Subcutaneous abdominal adipose tissue (tissue), 5 donors: Measurements from ENCODE around the gene AMN.

Experiments
- H3K27ac ChIP-seq: one replicate; pipeline ENCODE4 v1.7.0; 2013; ENCODE audit warnings: low read depth, mild to moderate bottlenecking, inconsistent platforms, low read length, moderate library complexity
- H3K27me3 ChIP-seq, 5 donors: one replicate each; pipeline ENCODE4 v1.7.0; 2013; ENCODE audit warnings: low read length in 5 of 5, inconsistent platforms in 1 of 5; ENCODE audit not compliant: control insufficient read depth in 5 of 5, insufficient read depth in 4 of 5
- H3K36me3 ChIP-seq, 5 donors: one replicate each; pipeline ENCODE4 v1.7.0; 2013; ENCODE audit warnings: low read length in 5 of 5; ENCODE audit not compliant: control insufficient read depth in 5 of 5, insufficient read depth in 5 of 5
- H3K4me1 ChIP-seq, 5 donors: one replicate each; pipeline ENCODE4 v1.7.0; 2013; ENCODE audit warnings: low read length in 5 of 5, mild to moderate bottlenecking in 3 of 5, moderate library complexity in 1 of 5; ENCODE audit not compliant: control insufficient read depth in 5 of 5, insufficient read depth in 5 of 5
- H3K4me3 ChIP-seq, 5 donors: one replicate each; pipeline ENCODE4 v1.7.0; 2013; ENCODE audit warnings: low read length in 5 of 5, low read depth in 1 of 5
- H3K9ac ChIP-seq, 5 donors: one replicate each; pipeline ENCODE4 v1.7.0; 2013; ENCODE audit warnings: low read length in 5 of 5, mild to moderate bottlenecking in 4 of 5, moderate library complexity in 3 of 5
- H3K9me3 ChIP-seq, 5 donors: one replicate each; pipeline ENCODE4 v1.7.0; 2013; ENCODE audit warnings: low read length in 5 of 5; ENCODE audit not compliant: control insufficient read depth in 5 of 5
- donor health status: healthy.
- donor health status: healthy.
- donor health status: healthy.
- donor health status: healthy.
- donor health status: healthy.

The AMN gene

DNA sequence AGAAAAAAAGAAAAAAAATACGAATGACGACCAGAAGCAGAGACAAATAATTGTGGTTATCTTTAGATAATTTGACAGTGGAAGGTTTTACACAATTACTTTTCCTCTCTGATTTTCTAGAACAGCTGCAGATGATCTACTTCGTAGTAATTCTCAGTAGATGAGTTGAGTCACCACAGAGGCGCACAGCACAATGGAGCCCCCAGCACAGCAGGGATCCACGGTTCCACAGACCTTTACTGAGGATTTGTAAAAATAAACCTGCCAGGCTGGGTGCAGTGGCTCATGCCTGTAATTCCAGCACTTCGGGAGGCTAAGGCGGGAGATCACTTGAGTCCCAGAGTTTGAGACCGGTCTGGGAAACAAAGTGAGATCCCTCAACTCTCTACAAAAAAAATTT lies 29.3 kb downstream of the AMN start:
- Histone ChIP-seq H3K27me3 (no peaks in the 10 kb centered on the region), H3K4me3 (no peak overlapping the region), H3K9ac (no peak overlapping the region), H3K36me3 (peaks cover 0 to 93% (median 82%) of the 10 kb centered on the region in 5 donors), H3K4me1 (peaks cover 0 to 28% (median 17%) of the 10 kb centered on the region in 5 donors), H3K9me3 (no peaks in the 10 kb centered on the region), H3K27ac (no peak overlapping the region)

DNA sequence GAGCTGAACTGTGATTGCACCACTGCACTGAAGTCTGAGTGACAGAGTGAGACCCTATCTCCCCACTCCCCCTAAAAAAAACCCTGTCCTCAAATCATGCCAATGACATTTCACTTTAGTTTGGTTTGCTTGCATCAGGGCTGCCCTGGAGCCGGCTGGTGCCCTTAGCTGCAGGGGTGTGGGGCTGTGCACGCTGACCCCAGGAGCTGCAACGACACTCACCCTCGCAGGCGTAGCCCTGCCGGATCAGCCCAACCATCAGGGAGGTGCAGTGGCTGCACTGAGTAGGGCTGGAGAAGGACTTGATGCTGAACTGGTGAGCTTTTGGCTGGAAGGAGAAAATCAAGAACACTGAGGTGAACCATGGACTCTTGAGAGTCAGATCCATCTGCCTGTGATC lies 29.8 kb downstream of the AMN start:
- Histone ChIP-seq H3K27ac (no peak overlapping the region), H3K36me3 (peaks cover 0 to 92% (median 81%) of the 10 kb centered on the region in 5 donors), H3K4me3 (no peak overlapping the region), H3K27me3 (no peaks in the 10 kb centered on the region), H3K9ac (no peak overlapping the region), H3K9me3 (no peaks in the 10 kb centered on the region), H3K4me1 (peaks cover 0 to 28% (median 17%) of the 10 kb centered on the region in 5 donors)

DNA sequence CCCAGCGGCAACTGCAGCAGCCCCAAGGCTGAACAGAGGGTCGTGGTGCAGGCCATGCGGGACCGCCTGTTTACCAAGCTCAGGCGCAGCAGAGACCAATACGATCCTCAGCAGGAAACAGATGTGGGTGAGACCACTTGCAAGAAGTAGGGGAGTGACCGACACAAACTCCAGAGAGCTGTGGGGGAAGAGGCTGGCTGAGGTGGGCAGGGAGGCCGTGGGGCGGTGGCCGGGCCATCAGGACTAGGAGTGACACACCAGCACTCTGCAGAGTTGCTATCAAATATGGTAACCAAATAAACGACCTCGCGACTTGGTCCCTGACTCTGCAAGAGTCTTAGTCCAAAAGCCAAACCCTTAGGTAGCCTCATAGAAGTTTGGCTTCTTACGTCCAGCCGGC lies 30.6 kb downstream of the AMN start:
- H3K9me3 ChIP-seq: no peaks in the 10 kb centered on the region
- H3K36me3 ChIP-seq: peaks cover 0 to 93% (median 83%) of the 10 kb centered on the region in 5 donors
- H3K4me1 ChIP-seq: peaks cover 0 to 28% (median 17%) of the 10 kb centered on the region in 5 donors
- H3K27ac ChIP-seq: no peak overlapping the region
- no peak overlapping the region for H3K9ac ChIP-seq
- H3K27me3 ChIP-seq: no peaks in the 10 kb centered on the region
- no peak overlapping the region for H3K4me3 ChIP-seq

DNA sequence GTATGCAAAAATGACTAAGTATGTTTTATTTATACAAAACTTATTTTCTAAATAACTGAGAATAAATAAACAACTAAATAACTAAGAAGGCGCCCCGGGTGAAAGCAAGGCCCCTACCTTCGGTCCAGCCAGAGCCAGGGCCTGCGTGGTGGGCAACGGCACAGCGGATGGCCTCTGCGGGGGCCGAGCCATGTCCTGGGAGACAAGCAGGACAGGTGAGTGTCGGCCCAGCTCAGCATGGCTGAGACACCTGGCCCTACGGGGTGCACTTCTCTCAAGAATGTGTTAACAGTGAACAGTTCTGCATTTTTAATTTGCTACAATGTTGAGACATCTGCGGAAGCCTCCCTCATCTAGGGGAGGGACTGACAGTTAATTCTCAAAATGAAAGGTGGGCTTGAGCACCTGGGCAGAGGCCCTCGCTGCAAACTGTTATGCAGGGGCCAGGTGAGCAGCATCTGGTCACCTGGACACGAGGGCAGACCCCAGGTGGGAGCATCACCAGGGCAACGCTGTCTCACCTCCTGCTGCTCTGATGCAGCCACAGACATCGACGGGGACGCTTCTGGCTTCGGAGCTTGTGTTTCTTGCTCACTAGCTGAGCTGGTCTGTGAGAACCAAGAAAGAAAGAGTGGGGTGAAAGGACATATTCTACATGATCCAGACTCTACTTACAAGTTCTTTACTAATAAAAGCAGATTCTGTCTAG lies 31.8 kb downstream of the AMN start:
- Histone ChIP-seq H3K27ac (no peak overlapping the region), H3K36me3 (peaks cover 1 to 97% (median 86%) of the 10 kb centered on the region in 5 donors), H3K4me3 (no peak overlapping the region), H3K27me3 (no peaks in the 10 kb centered on the region), H3K9me3 (no peaks in the 10 kb centered on the region), H3K9ac (no peak overlapping the region), H3K4me1 (peaks cover 0 to 22% (median 17%) of the 10 kb centered on the region in 5 donors)

DNA sequence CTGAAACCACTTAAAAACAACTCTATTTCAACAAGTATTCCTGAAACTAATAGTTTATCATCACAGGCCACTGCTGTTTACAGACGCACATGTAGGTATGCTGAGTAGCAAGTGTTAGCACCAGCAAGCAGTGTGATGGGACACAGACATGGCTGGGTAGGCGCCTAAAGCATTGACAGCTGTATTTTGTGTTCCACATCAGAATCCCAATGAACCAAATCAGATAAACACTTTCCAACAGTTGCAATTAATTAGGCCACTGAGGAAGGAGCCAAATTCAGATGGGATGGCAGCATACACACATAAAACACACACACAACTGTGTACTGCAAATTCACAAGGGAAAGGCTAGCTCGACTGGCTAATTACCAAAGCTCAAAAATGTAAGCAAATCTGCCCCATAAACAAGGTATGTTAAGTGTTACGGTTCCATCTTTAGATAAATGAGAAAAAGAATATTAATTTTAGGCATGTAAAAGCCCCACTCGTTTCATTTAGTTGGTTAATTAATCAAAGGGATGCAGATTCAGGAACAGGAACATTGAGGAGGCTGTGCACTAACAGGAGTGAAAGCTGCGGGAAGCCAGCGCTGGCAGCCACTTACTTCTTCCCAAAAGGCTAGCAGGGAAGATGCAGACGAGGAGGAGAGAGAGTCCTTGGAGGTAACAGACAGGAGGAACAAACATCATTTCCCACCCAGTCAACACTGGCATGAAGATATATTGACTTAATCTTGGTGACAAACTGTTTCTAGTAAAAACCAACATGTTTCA lies 33.4 kb downstream of the AMN start:
- no peak overlapping the region for H3K4me3 ChIP-seq
- peaks cover 4 to 96% (median 84%) of the 10 kb centered on the region in 5 donors for H3K36me3 ChIP-seq
- peaks cover 0 to 6% (median 5%) of the 10 kb centered on the region in 5 donors for H3K4me1 ChIP-seq
- no peak overlapping the region for H3K9ac ChIP-seq
- H3K27me3 ChIP-seq: no peaks in the 10 kb centered on the region
- H3K9me3 ChIP-seq: no peaks in the 10 kb centered on the region
- no peak overlapping the region for H3K27ac ChIP-seq

DNA sequence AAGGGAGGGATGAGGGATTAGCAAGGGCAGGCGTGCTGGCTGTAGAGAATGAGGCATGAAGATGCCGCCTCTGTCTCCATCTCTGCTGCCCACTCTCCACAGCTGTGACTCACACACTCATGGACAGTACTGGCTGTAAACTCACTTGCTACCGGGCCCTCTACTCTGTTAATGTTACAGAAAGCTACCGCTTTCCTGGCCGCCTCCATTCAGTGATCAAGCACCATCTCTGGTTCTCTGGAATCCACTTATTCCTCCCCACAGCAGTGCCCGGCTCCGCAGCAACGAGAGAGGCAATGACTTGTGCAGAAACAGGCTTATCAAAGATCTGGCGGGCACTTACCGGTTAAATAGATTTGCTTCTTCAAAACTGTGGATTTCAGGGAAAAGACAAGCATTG lies 34.8 kb downstream of the AMN start:
- no peaks in the 10 kb centered on the region for H3K9me3 ChIP-seq
- peaks cover 0 to 6% (median 2%) of the 10 kb centered on the region in 5 donors for H3K4me1 ChIP-seq
- peaks cover 4 to 90% (median 75%) of the 10 kb centered on the region in 5 donors for H3K36me3 ChIP-seq
- no peak overlapping the region for H3K4me3 ChIP-seq
- H3K9ac ChIP-seq: no peak overlapping the region
- no peak overlapping the region for H3K27ac ChIP-seq
- H3K27me3 ChIP-seq: no peaks in the 10 kb centered on the region

DNA sequence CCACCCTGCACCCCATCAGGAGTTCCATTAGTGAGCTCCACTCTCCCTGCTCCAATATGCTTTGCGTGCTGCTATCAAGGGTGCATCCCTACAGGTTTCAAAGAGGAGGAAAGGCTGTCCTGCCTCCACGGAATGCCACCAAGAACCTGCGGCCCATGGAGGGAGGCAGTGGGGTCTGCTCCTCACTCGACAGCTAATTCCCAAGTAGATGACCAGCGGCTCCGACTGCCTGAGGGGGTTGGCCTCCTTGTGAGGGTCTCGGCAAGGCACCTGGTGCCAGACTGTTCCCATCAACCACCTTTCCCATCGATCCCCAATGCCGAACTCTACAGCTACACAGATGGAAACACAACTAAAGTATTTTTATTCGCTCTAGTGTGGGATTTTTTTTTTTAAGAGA lies 36.0 kb downstream of the AMN start:
- H3K27me3 ChIP-seq: no peaks in the 10 kb centered on the region
- H3K9ac ChIP-seq: no peak overlapping the region
- no peaks in the 10 kb centered on the region for H3K9me3 ChIP-seq
- no peak overlapping the region for H3K4me3 ChIP-seq
- H3K36me3 ChIP-seq: peaks cover 4 to 89% (median 74%) of the 10 kb centered on the region in 5 donors
- H3K27ac ChIP-seq: no peak overlapping the region
- peaks cover 0 to 12% (median 6%) of the 10 kb centered on the region in 5 donors for H3K4me1 ChIP-seq

DNA sequence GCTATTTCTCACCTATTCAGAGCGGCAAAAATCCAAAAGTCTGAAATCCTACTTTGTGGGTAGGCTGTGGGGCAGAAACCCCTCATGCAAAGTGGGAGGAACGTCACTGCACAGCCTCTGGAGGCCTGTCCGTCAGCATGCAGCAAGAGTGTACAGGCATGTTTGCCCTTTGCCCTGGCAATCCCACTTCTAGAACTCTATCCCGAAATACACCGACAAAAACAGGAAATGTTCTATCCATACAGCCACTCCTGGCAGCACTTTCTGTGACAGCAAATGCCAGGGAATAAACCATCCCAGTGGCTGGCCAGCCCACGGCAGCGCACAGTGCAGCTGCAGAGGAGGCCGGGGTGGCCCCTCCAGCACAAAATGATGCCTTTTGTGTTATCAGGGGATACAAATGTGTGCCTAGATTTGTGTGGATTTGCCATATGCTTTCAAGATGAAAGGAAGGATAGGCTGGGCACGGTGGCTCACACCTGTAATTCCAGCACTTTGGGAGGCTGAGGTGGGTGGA lies 39.7 kb downstream of the AMN start:
- H3K4me3 ChIP-seq: no peak overlapping the region
- H3K36me3 ChIP-seq: peaks cover 10 to 90% (median 81%) of the 10 kb centered on the region in 5 donors
- H3K4me1 ChIP-seq: peaks cover 0 to 13% (median 6%) of the 10 kb centered on the region in 5 donors
- no peak overlapping the region for H3K9ac ChIP-seq
- no peaks in the 10 kb centered on the region for H3K9me3 ChIP-seq
- H3K27ac ChIP-seq: no peak overlapping the region
- no peaks in the 10 kb centered on the region for H3K27me3 ChIP-seq

DNA sequence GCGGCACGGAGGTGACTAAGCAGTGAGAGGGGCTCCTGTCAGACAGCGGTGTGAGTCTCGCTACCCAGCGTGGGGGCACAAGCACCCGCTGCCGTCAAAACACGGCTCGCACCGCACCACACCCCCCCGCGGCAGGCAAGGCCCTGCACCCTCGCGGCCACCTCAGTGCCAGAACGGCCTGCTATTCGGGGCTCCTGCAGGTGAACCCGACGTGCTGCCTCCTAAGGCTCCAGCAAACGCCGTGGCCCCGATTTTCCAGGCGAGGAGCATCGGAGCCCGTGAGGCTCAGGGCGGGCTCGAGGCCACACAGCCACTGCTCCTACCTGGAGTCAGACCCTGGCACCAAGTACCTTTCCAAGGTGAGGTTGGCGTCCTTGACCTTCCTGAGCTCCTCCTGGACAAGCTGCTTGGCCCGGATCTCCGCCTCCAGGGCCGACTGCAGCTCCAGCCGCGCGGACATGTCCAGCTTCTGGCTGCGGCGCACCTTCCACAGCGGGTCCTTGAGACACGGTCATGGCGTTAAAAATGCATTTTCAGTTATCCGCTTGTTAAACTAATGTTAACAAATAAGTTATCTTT lies 41.8 kb downstream of the AMN start:
- no peak overlapping the region for H3K27ac ChIP-seq
- no peaks in the 10 kb centered on the region for H3K27me3 ChIP-seq
- peaks cover 9 to 91% (median 82%) of the 10 kb centered on the region in 5 donors for H3K36me3 ChIP-seq
- H3K4me3 ChIP-seq: no peak overlapping the region
- no peak overlapping the region for H3K9ac ChIP-seq
- H3K9me3 ChIP-seq: no peaks in the 10 kb centered on the region
- H3K4me1 ChIP-seq: peaks cover 0 to 13% (median 6%) of the 10 kb centered on the region in 5 donors

DNA sequence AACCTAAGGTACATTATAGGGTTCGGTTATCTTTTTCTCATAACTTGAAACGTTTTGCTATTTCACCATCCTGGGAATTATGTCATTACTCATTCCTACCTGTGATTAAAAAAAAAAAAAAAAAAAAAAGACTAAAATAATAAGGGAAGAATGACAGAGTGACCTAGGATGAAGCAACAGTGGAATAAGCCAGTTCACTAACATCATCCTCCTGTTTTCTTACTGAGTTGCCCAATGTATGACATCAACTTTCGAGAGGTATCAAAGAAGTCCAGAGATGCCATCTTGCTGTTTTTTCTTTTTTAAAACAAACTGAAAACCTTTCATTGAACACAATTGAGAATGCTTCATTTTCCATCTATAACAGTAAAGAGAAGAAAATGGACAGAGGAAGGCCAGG lies 42.8 kb downstream of the AMN start:
- H3K9me3 ChIP-seq: no peaks in the 10 kb centered on the region
- no peak overlapping the region for H3K9ac ChIP-seq
- no peaks in the 10 kb centered on the region for H3K27me3 ChIP-seq
- H3K36me3 ChIP-seq: peaks cover 6 to 93% (median 88%) of the 10 kb centered on the region in 5 donors
- H3K4me3 ChIP-seq: no peak overlapping the region
- H3K4me1 ChIP-seq: peaks cover 0 to 13% (median 6%) of the 10 kb centered on the region in 5 donors
- H3K27ac ChIP-seq: no peak overlapping the region
